DMS79 treated with DMSO at 0.1 percent for 48 hours (cell line): Measurements from ENCODE around the gene SLC29A2.

Experiments used
- DNase-seq: peaks from one replicate; lab custom pipeline; 2025; lab: John Stamatoyannopoulos, UW

SLC29A2 gene

DNA sequence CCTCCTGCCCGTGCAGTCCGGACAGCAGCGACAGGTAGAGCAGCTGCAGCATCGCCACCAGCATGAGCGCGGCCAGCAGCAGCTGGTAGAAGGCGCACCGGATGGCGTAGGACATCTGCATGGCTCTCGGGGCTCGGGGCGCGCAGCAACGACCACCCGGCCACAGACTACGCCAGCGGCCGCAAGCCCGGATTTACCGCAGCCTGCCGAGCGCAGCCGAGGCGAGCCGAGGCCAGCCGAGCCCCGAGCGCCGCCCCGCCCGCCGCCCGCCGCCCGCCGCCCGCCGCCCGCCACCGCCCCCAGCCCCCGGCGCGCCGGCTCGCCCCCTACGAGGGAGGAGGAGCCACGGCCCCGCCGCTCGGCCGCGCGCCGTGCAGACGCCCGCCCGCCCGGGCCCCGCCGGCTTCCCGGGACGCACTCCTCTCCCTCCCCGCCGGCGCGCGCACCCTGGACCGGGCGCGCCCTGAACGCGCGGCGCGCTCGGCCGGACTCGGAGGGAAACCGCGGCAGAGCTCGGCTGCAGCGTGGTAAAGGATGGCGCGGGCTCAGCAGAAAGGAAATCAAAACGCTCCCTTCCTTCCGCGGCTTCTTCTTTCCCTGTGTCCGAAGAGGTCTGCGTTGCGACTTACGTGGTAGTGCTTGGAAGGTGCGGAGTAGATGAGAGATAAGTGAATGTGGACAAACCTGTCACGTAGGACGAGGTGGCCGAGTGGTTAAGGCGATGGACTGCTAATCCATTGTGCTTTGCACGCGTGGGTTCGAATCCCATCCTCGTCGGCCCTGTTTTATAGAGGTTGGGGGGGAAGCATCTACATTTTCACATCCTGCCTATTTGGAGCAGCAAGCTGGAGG lies 23.9 kb downstream of the SLC29A2 start, which contains the start of gene B4GAT1:
TSS of gene B4GAT1 (minus strand) at position 205 of the 852 bp plus-strand sequence. CDS start at position 121, 84 bp downstream.
- DNase-seq = peak; percentile 67

DNA sequence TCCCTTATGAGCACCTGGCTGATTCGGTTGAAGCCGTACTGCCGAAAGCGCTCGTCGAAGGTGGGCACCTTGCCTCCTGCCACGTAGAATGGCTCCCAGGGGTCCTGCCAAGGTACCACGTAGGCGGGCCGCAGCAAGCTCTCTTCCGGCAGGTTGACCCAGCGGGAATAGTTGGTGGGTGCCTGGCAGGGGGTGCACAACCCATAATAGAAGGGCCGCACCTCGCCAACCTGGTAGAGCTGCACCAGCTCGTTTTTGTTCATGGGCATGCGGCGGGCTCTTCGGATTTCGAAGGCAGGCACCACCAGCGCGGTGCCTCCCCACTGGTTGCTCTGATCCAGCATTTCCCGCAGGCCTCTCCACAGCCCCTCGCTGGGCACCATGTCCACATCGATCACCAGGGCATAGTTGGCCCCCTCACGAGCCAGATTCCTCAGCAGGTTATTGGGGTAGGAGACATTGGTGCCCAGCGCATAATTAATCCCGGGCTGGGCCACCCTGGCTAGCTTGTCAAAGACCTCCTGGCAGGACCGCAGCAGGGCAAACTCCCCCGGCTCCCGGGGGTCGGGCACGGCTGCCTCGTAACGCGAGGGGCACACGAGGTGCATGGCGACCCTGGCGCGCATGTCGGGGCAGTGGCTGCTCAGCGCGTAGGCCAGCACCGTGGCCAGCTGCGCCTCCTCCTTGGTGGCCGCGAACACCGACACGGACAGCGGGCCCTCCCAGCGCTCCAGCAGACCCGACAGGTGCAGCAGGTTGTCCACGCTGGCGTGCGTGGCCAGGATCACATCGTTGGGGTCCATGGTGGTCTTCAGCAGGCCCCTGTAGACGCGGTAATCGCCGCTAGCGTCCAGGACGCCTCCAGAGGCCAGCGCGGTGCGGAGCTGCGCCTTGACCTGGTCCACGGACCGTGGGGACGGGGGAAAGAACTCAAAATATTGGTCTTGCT lies 24.8 kb downstream of the SLC29A2 start:
- DNase-seq = no peak

DNA sequence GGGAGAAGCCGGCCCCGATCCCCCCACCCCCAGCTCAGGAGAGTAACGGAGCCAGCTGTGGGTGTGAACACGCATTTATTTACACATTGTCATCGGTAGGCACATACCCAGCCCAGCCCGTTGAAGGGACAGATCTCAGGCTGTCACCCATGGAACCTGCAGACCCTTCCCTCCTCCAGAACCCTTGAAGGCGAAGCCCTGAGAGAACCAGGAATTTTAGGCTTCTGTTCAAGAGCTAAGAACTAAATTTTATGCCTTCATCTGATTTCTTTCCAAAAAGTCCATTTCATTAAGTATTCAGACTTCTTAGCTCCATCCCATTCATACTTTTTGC lies 26.3 kb downstream of the SLC29A2 start:
- peak; percentile 28 for DNase-seq

DNA sequence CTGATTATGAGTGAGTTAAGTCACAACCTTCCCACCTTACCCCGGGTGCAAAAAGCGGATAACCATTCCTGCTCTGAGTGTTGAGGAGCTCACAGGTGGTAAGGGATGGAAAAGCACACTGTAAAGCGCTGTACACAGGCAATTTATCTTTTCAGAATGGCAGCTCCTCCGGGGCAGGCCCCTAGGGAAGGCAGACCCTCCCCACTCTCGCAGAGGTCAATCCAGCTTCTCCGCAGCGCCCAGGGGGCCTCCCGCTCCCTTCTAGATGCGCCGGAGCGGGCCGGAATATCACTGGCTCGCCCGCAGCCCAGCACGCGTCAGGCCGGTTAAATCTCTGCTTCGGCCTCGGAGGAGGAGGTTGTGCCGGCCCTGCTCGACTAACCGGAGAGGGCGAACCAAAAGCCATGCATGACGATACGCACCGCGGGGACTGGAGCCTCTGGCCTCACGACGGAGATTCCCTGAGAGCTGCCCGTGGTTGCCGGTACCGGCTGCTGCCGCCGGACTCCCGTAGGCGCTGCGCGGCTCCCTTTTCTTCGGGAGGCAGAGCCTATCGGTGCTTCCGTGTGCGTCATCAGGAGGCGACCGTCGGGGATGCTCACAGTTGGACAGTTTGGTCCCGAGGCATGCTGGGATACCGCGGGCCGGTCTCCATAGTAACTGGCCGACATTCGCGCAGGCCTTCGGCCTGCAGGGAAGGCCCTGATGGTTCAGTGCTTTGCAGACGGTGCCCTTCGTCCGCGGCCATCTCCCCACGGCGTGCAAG lies 26.8 kb downstream of the SLC29A2 start, which contains the start of gene BRMS1:
TSS of gene BRMS1 (minus strand) at position 555 of the 766 bp plus-strand sequence. CDS start 2,870 bp downstream, outside the sequence.
- DNase-seq = peak; percentile 90

DNA sequence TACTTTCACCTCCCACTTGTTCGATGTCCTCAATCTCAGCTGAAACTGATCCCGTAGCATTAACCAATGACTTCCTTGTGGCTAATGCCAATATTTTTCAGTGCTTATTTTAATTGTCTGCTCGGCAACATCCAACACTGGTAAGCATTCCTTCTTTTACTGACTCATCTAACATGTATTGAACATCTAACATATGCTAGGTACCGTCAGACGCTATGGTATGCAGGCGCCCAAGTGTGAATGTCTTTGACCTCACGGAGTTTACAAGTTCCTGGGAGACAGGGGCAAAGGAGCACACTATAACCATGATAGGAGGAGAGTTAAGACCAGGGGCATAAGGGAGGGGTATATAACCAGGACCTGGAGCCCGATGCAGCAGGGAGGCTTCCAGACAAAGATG lies 28.4 kb downstream of the SLC29A2 start:
- no peak for DNase-seq

DNA sequence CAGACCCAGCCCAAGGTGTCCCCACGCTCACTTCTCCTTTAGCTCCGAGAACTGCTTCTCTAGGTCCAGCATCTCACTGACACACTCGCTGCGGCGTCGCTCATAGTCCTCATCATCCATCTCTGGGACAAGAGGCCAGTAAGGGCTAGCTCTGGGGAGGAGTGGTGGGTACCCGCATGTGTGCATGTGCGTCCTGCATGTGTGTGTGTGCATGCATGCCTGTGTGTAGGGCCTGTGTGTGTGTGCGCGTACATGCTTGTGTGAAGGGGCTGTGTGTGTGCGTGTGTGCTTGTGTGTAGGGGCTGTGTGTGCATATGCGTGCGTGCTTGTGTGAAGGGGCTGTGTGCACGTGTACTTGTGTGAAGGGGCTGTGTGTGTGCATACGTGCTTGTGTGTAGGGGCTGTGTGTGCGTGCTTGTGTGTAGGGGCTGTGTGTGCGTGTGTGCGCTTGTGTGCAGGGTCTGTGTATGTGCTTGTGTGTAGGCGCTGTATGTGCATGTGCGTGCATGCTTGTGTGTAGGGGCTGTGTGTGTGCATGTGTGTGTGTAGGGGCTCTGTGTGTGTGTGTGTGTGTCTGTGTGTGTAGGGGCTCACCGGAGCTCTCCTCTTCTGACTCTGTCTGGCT lies 29.9 kb downstream of the SLC29A2 start:
- no peak for DNase-seq

DNA sequence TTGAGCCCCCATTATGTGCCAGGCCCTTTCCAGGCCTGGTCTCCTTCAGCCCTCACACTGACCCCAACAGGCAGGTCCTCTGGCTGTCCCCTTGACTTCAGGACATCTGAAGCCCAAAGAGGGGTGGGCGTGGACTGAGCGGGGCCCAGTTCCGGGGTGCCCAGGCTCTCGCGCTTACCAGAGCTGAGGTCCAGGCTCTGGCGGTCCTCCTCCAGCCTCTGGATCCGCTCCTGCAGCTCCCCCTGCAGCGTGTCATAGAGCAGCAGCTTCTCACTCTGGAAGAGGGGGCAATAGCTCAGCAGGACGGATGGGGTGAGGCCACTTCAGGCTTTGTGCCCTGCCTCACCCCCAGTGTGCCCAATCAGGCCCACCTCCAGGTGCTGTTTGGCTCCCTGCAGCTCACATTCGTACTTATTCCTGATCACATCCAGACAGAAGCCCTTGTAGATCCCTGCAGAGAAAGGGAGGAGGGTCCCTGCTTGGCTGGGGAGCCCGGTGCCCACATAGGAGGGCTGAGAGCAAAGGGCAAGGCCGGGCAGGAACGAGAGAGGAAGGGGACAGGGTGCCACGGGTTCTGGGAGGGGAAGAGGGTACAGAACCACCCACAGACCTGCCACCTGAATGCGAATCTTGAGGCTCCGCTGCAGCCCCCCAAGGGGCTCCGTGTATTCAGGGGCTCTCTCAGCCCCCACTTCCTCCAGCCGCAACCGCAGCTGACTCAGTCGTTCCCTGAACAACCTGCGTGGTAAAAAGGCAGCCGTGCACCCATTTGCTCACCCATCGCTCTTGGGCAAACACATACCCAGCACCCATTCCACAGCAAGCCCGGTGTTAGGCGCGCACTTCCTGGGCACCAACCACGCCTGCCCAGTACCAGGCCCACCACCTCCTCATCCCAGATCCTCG lies 30.7 kb downstream of the SLC29A2 start:
- DNase-seq = no peak

DNA sequence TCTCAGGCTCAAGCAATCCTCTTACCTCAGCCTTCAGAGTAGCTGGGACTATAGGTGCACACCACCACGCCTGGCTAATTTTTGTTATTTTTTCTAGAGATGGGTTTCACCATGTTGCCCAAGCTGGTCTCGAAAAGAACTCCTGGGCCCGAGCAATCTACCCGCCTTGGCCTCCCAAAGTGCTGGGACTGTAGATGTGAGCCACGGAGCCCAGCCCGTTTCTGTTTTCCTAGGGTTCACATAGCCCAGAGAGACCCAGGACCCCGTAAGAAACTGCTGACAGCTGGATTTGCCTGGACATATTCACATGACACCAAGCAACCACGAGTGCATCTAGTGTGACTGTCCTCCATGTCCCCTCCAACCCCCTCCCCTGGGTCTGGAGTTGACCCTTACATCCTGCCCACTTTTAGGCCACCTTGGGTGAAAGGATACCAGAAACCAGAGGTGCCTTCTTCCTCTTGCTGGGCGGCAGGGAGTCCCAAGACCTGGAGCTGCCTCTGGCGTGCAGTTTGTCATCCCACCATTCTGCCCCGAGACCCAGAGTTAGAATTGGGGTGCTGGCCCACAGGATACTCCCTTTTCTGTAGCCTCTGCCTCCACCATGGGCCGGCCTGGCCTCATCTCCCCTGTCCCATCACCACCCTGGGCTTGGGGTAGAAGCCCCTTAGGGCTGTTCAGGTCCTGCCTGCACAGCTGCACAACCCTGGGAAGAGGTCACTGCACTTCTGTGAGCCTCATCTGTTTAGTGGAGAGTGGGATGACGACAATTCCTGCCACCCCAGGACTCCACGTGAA lies 31.7 kb downstream of the SLC29A2 start:
- DNase-seq = no peak

DNA sequence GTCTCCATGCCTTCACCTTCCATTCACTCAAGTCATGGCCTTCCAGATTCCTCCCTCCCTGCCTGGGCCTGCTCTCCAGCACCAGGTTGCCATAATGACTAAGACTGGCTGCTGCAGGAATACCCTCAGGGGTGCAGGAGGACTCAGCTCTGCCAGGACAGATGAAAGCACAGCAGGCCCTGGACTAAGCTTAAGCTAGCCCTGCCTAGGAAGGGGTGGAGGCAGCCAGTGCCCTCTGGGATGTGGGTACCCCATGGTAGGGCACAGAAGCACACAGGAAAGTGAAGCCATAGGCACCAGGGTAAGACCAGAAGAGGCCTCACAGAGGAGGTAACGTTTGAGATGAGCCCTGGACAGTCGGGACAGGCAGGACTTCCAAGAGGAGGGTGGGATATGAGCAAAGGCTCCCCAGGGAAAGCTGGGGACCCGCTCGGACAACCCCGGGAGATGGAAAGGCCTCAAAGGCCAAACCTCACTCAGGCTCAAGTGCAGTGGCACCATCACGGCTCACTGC lies 32.3 kb downstream of the SLC29A2 start:
- DNase-seq = no peak

DNA sequence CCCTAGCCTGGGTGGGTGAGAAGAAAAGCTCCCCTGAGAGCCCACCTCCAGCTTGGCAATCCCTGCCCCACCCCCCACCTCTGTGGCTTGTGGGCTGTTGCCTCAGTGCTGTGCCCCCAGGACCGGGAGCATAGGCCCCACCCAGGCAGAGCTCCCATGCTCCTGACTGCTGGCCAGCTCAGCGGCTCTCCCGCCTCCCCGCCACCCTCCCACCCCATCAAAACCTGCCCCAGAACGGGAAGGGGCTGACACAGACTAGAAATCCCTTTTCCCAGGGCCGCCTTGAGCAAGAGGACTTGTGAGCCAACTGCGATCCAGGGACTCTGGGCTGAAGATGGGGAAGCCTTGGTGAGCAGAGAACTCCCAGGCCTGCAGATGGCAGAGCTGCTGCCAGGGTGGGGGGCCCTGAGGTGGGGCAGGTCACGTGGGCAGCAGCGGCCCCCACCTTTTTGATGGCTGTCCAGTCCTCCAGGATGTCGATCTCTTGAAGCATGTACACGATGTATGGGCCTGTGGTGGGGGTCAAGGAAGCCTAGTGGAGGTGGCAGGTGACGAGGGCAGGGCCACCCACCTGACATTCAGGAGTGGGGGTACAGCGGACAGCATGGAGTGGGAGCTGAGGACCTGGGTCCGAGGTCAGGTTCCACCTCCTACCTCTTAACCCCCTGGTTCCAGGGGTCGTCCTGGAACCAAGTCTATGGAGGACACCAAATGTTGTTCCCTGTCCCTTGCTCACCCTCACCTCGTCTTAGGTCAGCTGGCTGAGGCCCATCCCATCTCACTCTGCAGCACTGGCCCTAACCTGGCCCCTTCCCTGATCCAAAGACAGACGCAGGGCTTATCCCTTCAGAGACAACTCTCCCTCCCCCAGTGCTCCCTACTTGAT lies 33.0 kb downstream of the SLC29A2 start:
- no peak for DNase-seq

DNA sequence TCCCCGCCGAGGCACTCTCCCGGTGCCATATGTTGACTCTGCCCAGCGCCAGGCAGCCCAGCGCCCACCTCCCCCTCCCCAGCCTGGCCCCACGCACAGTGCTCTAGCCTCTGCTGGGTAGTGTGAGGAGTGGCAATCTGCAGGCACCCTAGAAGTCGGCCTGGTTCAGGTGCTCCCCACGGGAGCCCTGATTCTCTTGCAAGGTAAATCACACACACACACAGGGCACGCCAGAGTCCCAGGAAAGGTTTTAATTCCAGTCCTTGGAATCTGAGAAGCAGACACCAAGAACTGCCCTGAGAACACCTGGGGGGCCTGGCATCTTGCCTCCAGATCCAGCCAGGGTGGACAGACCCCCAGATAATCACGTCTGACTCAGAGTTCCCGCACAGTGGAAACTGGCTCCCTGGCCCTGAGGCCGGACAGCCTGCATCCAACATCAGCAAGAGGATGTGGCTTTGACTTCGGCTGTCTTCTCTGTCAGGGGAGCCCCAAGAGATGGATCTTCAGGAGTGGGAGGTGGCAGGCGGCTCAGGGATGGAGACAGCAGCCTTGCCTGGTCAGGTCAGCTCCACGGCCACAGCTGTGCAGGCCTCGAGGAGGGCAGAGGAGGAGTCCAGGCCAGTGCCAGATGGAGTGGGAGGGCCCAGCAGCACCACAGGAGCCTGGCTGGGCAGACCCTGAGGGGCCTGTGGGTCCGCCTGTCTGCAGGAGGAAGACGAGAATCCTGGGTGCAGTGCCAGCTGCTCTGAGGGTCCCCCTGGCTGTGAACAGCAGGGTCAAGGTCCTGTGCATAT lies 34.3 kb downstream of the SLC29A2 start:
- DNase-seq = no peak

DNA sequence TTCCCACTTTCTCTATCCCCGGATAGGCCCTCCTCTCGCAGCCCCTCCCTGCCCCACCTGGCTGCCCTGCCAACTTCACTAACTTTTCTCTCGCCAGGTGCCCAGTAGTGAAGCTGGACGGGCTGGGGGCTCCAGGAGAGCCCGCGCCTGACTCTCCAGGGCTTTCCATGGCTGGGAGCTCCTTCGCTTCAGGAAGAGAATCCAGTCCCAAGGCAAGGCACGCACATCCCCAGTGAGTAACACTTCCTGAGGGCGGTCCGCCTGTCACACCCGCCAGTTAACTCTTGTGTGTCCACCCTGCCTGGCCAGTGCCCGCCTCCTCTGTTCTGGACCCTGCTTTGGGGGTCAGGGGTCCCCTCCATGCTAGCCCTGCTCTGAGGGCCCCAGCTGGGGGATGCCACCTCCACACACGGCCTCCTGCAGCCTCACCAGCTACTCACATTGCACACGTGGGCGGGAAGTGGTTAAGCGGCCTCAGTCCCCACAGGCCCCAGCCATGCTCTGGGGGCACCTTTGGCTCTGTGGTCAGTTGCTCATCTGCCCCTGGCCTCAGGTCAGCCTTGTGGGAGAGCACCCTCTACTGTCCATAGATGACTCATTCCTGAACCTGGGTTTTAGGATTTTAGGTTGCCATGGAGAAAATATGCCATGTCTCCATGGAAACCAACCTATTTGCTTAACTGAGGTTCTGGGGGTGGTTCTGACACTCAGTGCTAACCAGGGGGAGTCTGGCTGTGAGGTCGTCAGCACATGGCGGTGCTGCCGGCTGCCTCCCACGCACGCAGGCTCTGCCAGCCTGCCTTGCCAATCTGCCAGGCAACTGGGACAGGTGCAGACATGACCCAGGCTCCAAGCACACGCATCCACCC lies 35.1 kb downstream of the SLC29A2 start, which contains the start of gene RIN1:
TSS of gene RIN1 (minus strand) at position 201 of the 869 bp plus-strand sequence. CDS start at position 169, 32 bp downstream.
- DNase-seq = peak; percentile 12

DNA sequence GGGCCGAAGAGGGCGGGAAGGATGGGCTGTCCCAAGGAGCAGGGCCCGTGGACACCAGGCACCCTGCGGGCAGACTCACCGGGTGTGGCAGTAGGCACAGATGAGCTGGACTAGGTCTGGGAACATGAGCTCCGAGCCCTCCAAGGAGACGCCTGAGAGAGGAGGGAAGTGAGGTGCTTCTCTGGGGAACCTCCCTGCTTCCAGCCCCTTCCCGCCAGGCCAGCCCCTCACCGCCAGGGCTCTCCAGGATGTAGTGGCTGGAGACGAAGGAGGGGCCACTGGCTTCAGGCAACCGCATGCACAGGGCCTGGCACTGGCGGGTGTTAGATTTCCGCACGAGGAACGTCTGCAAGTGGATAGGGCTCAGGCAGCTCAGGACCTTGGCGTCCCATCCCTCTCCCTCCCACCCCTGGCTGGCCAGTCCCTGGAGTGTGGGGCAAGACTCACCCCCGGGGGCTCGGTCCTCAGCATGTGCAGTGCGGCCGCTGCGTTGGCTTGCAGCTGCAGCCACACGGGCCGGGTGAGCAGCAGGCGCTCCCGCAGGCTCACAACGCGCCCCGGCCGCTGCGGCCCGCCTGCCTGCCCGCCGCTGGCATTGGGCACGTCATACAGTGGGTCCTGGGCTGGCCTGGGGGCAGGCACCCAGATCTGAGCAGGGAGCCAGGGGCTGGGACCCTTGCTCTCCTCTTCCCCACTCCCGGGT lies 35.9 kb downstream of the SLC29A2 start:
- DNase-seq = peak; percentile 23

DNA sequence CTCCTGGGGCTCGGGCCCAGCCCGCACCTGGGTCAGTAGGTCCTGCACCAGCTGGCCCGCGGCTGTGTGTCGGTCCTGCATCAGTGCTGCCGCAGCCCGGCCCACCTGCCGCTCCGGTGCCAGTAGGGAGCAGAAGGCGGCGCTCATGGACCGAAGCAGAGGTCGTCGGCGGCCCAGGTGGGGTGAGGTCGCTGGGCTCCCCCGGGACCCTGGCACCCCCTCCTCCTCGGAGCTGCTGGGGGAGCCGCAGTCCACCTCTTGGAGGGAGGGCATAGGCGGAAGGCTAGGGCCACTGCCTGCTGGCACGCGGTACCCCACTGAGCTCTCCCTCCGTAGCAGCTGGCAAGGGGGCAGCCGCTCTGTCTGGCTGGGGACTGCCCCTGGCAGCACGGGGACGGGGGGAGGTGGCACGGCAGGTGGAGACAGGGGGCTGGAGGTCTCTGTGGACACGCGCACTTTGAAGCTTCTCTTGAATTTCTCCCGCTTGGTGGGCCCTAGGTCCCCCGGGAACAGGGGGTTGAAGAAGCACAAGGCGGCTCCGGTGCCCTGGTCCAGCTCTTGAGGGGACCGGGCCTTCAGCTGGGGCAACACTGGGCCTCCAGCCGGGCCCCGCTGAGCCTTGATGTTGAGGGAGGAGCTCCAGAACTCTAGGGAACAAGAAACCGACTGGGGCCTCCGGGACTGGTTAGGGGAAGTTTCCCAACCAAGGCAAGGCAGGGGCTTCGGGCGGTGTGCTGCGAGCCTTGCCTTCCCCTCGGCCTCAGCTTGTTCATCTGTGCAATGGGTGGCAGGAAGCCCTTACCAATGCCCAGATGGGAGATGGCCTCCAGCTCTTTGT lies 36.7 kb downstream of the SLC29A2 start:
- DNase-seq = no peak
